Limb (tissue), 2 donors: ENCODE results near the gene WDR48.
"Not testable (repeated sequence)": the region's sequence is repeated elsewhere in the genome, so short reads cannot be mapped to it uniquely, and the experiment has no call there.

Source experiments
- DNase-seq, 2 donors: peaks; one replicate each; pipeline ENCODE4 v3.0.0-alpha.2; 2016; ENCODE audit errors: extremely low spot score in 2 of 2

Gene WDR48

GRCh38 chr3:39051649-39052561, at the start of gene WDR48, which contains the start of gene SCN11A:
TSS of gene WDR48 (plus strand) at chr3:39052016. CDS start at chr3:39052026, 10 bp downstream.
TSS of gene SCN11A (minus strand) at chr3:39051944. CDS start at chr3:38950362, 101,582 bp downstream.
- DNase-seq = peak; percentile 94 to 96

- no peak for DNase-seq
Measured at GRCh38 chr3:39005295-39005694, 46.5 kb upstream of the WDR48 start.

DNA sequence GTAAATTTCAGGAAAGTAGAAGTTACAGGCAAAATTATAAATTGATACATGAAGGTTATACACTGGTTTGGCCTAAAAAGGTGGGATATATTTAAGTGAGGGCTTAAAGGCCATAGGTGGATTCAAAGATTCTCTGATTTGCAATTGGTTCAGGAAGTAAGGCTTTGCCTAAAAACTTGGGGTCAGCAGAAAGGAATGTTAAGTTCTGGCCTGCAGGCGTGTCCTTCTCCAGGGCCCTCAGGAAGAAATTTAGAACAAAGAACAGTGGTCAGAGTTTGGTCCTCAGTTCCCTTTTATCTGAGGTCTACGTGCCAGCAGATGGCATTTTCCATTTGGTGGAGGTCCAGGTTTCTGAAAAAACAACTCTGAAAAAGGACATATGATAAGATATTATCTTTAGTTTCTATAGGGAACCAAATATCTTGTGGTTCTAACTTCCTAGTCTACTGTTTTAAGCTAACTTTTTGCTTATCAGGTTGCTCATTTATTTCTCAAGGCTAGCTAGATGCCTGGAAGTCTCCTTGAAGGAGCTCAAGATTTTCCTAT, 40.6 kb upstream of the WDR48 start:
- no peak for DNase-seq

- no peak for DNase-seq
Measured at GRCh38 chr3:39013289-39013688, 38.5 kb upstream of the WDR48 start.

GRCh38 chr3:39013921-39014509, 37.8 kb upstream of the WDR48 start:
- no peak for DNase-seq

- DNase-seq = no peak
Measured at GRCh38 chr3:39015418-39015817, 36.4 kb upstream of the WDR48 start.

DNA sequence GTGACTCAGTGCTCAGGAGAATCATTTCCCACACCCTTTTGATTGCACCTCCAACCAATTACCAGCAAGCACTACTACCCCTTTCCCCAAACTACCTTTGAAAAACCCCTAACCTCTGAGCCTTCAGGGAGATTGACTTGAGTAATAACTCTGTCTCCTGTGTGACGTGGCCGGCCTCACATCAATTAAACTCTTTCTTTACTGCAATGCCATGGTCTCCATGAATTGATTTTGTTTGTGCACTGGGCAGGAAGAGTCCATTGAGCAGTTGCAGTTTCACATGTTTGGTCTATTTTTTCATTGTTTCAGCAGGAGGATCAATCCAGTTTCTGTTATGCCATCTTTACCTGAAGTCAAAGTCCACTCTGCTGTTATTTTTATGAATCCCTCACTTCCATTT, 32.5 kb upstream of the WDR48 start:
- DNase-seq = no peak

DNA sequence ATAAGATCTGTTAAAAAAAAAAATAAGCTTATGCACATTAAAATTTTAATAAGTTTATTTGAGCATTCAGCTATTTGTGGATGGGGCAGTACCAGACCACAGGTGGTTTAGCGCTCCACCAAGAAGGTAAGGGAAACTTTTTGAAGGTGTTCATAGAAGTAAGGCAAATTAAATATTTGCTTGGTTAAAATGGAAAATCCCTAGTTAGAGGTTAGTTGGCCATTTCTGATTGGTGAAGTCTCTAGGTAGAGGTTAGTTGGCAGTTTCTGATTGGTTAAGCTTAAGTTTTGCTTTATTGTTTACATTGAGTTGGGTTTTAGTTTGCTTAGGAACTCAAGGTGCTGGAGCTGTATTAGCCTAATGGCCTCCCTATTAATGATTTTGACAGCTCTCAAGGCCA, 30.8 kb upstream of the WDR48 start:
- DNase-seq = no peak

GRCh38 chr3:39021465-39022285, 30.1 kb upstream of the WDR48 start:
- no peak for DNase-seq

- no peak for DNase-seq
Measured at GRCh38 chr3:39022286-39022630, 29.6 kb upstream of the WDR48 start.

GRCh38 chr3:39024497-39024896, 27.3 kb upstream of the WDR48 start:
- DNase-seq = no peak

- DNase-seq = no peak
Measured at GRCh38 chr3:39025222-39025970, 26.4 kb upstream of the WDR48 start.

DNA sequence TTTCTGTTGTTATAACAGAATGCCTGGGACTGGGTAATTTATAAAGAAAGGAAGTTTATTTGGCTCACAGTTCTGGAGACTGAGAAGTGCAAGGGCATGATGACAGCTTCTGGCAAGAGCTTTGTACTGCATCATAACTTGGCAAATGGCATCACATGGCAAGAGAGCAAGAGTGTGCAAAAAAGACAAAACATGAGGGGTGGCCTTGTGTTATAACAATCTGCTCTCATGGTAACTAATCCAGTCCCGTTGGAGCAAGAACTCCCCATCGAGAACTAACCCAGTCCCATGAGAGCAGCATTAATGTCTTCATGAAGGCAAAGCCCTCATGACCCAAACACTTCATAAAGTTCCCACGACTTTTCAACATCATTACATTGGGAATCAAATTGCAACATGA, 23.3 kb upstream of the WDR48 start:
- no peak for DNase-seq

GRCh38 chr3:39029556-39029955, 22.3 kb upstream of the WDR48 start:
- DNase-seq = no peak

DNA sequence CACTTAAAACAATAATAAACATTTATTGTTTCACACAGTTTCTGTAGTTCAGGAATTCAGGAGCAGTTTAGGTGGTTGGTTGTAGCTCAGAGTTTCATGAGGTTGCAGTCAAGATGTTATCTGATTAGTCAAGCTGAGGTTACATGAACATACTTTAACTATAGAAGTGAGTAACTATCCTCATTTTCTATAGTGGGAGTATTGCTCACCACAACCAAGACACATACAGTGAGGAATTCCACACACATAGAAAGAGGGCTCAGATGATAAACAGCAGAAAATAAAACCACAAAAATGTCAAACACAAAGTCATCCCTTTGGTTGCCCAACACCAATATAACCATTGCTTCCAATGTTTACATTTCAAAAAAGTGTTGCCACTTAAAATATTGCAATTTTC, 13.7 kb upstream of the WDR48 start:
- DNase-seq = no peak

DNA sequence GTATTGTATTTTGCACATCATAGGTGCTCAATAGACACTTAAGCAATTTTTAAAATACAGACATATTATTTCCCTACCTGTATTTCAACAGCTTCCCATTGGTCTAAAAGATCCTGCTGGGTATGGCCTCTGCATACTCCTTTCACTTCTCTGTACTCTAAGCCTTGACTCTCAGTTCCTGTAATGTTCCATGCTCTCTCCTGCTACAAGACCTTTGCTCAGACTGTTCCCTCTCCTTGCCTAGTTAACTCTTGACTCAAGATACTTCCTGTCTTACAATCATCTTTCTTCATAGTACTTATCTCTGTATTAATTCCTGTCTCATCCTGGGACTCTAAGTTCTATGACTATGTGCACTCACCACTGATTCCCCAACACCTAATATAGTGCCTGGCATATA, 1.8 kb upstream of the WDR48 start:
- no peak for DNase-seq

- DNase-seq = no peak
Measured at GRCh38 chr3:39052583-39052982, 767 bp downstream of the WDR48 start.

DNA sequence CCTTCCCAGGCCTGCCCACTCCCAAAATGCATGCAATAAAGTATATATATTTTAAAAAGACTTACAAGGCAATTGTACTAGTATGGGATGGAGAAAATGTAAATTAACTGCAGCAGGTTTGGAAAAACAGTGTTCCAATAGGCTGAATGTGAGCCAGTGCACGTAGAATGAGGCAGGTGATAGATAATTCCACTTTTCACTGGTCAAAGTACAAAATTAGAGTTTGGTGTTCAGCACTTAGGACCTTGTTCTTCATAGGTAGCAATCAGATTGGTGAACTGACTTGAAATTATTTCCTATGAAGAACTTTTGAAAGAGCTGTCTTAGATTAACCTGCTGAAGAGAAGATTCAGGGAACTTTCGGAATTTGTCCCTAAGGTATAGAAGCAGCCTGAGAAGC, 1.9 kb downstream of the WDR48 start:
- DNase-seq = no peak

GRCh38 chr3:39056151-39056550, 4.3 kb downstream of the WDR48 start:
- DNase-seq = no peak

DNA sequence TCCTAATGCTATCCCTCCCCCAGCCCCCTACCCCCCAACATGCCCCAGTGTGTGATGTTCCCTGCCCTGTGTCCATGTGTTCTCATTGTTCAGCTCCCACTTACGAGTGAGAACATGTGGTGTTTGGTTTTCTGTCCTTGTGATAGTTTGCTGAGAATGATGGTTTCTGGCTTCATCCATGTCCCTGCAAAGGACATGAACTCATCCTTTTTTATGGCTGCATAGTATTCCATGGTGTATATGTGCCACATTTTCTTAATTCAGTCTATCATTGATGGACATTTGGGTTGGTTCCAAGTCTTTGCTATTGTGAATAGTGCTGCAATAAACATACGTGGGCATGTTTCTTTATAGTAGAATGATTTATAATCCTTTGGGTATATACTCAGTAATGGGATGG, 9.4 kb downstream of the WDR48 start:
- DNase-seq = not testable (repeated sequence)

- DNase-seq = no peak
Measured at GRCh38 chr3:39062180-39062579, 10.4 kb downstream of the WDR48 start.
